ENCODE results near the gene DENND11. TPM values are rescaled to one million over a fixed set of nuclear protein-coding genes. Genes with fewer than 3 reads are reported as not detected.

DENND11 gene
- total and polyA plus RNA-seq, 9 of the 15 experiments (the other 6 are each of a cell fraction or from before 2014, with no cell fraction given): 0.07 to 1.1 (median 0.36) TPM

GRCh38 chr7:141737836-141738591, 36.0 kb upstream of the DENND11 start, which contains the start of gene SSBP1 (continued):
- TF ChIP-seq MGA (IDR thresholded peaks at IDR 0.05) (peak; percentile 39; the same call in 1 of the 2 replicates), SRSF7 (optimal IDR thresholded peaks at IDR 0.05; ENCODE audit: low read depth, low read length) (no peak), MIER1 (IDR thresholded peaks at IDR 0.05; ENCODE audit: low read depth) (peak; percentile 93), MECOM (CRISPR knock-in tag; IDR thresholded peaks at IDR 0.05) (0 out of 2 replicates have a peak, but pooled peaks have one; percentile 44), RBM17 (IDR thresholded peaks at IDR 0.05; ENCODE audit: borderline replicate concordance, low read depth, low read length) (no peak), ZNF407 (IDR thresholded peaks at IDR 0.05; ENCODE audit: low read depth) (no peak; the same call in 1 of the 2 replicates), XRCC3 (IDR thresholded peaks at IDR 0.05) (no peak; the same call in 1 of the 2 replicates)
